ENCODE measurements around the gene C1QA.

- TF ChIP-seq, protein P1, sequence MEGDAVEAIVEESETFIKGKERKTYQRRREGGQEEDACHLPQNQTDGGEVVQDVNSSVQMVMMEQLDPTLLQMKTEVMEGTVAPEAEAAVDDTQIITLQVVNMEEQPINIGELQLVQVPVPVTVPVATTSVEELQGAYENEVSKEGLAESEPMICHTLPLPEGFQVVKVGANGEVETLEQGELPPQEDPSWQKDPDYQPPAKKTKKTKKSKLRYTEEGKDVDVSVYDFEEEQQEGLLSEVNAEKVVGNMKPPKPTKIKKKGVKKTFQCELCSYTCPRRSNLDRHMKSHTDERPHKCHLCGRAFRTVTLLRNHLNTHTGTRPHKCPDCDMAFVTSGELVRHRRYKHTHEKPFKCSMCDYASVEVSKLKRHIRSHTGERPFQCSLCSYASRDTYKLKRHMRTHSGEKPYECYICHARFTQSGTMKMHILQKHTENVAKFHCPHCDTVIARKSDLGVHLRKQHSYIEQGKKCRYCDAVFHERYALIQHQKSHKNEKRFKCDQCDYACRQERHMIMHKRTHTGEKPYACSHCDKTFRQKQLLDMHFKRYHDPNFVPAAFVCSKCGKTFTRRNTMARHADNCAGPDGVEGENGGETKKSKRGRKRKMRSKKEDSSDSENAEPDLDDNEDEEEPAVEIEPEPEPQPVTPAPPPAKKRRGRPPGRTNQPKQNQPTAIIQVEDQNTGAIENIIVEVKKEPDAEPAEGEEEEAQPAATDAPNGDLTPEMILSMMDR (conservative IDR thresholded peaks at IDR 0.05) = no peak
- no peak for TF ChIP-seq EZH2 (IDR thresholded peaks at IDR 0.05; ENCODE audit: low read depth)
Observed at GRCh38 chr1:22643928-22644327, 7.5 kb downstream of the C1QA start.
